Activated CD4-positive, alpha-beta T cell treated with anti-CD3 and anti-CD28 coated beads, Interleukin-2, amount 50 U/mL, for 16 hours (primary cell): ENCODE measurements around the gene ZNF714.
A peak's percentile ranks its signal among the peaks of the same experiment; 100 is the strongest.

Source experiments
- DNase-seq: peaks from one replicate; pipeline ENCODE4 v3.0.0-alpha.2; 2020

The ZNF714 gene

GRCh38 chr19:21082011-21082975 is at the start of gene ZNF714:
Gene ZNF714 (plus strand): TSS chr19:21082203. CDS start chr19:21098269, 16,066 bp downstream.
- peak; percentile 91 for DNase-seq

GRCh38 chr19:21045028-21045427 is 37.0 kb upstream of the ZNF714 start:
- no peak for DNase-seq

DNA sequence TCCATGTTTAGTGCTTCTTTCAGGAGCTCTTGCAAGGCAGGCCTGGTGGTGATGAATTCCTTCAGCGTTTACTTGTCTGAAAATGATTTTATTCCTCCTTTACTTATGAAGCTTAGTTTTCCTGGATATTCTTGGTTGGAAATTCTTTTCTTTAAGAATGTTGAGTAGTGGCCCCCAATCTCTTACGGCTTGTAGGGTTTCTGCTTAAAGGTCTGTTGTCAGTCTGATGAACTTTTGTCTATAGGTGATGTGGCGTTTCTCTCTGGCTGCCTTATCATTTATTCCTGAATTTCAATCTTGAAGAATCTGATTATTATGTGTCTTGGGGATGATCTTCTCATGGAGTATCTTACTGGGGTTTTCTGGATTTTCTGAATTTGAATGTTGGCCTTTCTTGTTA is 35.5 kb upstream of the ZNF714 start:
- DNase-seq, result no peak

GRCh38 chr19:21047716-21048115 is 34.3 kb upstream of the ZNF714 start:
- no peak for DNase-seq

DNA sequence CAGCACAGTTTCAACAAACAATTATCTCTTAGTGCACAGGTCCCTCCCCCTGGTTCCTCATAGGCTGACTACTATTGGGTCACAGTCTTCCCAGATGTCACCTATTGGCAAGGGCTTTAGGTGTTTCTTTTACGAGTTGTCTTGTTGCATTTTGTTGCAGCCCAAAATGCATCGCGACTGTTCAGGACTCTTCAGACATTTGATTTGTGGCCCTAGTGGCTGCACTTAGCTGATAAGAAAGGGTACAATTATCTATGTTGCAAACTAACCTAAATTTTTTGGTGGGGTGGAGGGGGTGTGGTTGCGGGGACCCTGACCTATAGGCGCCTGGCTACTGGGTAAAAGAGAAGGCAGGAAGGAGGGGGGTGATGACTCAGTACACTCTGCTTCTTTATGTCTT is 29.1 kb upstream of the ZNF714 start:
- no peak for DNase-seq

GRCh38 chr19:21065336-21065735 is 16.7 kb upstream of the ZNF714 start:
- DNase-seq, result no peak

- DNase-seq, result peak; percentile 34
Observed at GRCh38 chr19:21084343-21084742, 2.3 kb downstream of the ZNF714 start.

- no peak for DNase-seq
Observed at GRCh38 chr19:21087871-21088270, 5.9 kb downstream of the ZNF714 start.

GRCh38 chr19:21092109-21092508 is 10.1 kb downstream of the ZNF714 start:
- DNase-seq, result no peak

DNA sequence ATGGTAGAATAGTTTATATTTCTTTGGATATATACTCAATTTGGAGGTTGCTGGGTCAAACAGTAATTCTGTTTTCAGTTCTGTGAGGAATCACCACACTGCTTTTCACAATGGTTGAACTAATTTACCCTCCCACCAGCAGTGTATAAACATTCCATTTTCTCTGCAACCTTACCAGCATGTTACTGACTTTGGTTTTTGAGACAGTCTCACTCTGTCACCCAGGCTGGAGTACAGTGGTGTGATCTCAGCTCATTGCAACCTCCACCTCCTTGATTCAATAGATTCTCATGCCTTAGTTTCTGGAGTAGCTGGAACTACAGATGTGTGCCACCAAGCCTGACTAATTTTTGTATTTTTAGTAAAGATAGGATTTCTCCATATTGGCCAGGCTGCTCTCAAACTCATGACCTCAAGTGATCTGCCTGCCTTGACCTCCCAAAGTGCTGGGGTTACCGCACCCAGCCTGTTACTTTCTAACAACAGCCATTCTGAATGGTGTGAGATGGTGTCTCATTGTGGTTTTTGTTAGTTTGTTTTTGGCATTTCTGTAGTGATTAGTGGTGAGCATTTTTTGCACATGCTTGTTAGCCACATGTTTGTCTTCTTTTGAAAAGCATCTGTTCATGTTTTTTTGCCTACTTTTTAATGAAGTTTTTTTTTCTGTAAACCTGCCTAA is 12.5 kb downstream of the ZNF714 start:
- DNase-seq, result no peak

DNA sequence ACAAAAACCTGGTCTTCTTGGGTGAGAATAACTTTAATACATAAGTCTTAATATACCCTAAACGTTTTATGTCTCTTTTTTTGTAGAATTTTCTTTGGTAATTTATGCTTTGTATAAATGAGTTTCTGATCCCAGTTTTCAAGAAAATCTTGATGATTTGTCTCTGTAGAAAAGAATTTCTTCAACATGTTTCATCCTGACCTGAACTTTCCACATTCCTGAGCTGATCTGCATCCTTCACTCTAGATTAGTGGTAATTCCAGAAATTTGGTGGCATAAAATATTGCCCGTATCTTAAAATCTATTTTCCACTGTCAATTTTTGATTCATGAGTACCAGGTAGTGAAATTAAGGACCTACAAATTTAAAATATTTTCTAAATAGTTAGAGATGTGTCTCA is 16.3 kb downstream of the ZNF714 start:
- no peak for DNase-seq

GRCh38 chr19:21101521-21102242 is 19.7 kb downstream of the ZNF714 start:
- DNase-seq, result peak; percentile 25

DNA sequence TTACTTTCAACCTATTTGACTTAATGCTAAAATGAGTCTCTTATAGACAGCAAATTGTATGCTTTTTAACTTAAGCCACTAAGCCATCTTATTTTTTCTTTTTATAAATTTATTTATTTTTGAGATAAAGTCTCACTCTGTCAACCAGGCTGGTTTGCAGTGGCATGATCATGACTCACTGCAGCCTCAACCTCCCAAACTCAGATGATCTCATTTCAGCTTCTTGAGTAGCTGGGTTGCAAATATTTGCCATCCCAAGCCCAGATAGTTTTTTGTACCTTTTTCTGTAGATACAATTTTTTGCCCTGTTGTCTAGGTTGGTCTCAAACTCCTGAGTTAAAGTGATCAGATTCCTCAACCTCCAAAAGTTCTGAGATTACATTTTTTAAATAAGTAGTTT is 27.1 kb downstream of the ZNF714 start:
- no peak for DNase-seq

DNA sequence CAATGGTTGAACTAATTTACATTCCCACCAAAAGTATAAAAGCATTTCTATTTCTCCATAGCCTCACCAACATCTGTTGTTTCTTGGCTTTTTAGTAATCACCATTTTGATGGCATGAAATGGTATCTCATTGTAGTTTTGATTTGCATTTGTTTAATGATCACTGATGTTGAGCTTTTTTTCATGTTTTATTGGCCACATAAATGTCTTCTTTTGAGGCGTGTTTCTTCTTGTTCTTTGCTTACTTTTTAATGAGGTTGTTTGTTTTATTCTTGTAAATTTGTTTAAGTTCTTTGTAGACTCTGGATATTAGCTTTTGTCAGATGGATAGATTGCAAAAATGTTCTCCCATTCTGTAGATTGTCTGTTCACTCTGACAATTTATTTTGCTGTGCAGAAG is 28.2 kb downstream of the ZNF714 start:
- no peak for DNase-seq

DNA sequence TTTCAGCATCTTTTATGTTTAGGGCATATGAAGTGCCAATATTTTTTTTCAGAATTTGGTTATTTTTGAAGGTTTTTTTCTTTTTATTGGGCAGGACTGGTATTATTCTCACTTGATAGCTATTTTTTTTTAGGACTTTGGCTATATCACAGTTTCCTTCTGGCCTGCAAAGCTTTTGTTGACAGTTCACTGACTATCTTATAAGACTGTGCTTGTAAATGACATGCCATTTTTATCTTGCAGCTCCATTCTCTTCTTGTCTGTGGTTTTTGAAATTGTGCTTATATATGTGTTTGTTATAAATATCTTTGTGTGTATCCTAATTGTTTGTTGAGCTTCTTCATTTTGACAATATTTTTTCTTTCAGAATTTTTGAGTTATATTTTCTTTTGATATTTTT is 33.4 kb downstream of the ZNF714 start:
- DNase-seq, result no peak

DNA sequence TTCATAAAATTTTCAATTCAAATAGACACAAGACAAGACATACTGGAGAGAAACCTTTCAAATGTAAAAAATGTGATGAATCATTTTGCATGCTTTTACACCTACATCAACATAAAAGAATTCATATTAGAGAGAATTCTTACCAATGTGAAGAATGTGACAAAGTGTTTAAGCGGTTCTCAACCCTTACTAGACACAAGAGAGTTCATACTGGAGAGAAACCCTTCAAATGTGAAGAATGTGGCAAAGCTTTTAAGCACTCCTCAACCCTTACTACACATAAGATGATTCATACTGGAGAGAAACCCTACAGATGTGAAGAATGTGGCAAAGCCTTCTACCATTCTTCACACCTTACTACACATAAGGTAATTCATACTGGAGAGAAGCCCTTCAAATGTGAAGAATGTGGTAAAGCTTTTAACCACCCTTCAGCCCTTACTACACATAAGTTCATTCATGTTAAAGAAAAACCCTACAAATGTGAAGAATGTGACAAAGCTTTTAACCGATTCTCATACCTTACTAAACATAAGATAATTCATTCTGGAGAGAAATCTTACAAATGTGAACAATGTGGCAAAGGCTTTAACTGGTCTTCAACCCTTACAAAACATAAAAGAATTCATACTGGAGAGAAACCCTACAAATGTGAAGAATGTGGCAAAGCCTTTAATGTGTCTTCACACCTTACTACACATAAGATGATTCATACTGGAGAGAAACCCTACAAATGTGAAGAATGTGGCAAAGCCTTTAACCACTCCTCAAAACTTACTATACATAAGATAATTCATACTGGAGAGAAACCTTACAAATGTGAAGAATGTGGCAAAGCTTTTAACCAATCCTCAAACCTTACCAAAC is 35.3 kb downstream of the ZNF714 start:
- DNase-seq, result no peak

GRCh38 chr19:21126078-21126477 is 44.1 kb downstream of the ZNF714 start:
- no peak for DNase-seq

DNA sequence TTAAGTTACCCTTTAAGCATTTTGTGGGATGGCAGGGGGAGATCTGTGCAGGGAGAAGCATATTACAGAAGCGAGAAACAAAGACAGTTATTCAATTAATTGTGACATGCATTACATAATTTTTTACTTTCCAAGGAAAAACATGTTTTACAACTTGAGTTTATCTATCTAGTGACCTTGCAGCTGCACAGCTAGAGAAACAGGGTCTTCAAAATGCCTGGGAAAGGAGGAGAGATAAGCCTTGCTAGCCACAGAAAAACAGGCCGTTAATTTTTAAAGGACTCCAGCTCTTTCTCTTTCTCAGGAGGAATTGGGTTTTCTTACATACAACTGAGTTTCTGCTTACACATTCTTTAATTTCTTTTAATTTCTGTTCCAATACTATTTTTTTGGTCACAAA is 45.0 kb downstream of the ZNF714 start:
- no peak for DNase-seq

- DNase-seq, result no peak
Observed at GRCh38 chr19:21127898-21128297, 45.9 kb downstream of the ZNF714 start.

DNA sequence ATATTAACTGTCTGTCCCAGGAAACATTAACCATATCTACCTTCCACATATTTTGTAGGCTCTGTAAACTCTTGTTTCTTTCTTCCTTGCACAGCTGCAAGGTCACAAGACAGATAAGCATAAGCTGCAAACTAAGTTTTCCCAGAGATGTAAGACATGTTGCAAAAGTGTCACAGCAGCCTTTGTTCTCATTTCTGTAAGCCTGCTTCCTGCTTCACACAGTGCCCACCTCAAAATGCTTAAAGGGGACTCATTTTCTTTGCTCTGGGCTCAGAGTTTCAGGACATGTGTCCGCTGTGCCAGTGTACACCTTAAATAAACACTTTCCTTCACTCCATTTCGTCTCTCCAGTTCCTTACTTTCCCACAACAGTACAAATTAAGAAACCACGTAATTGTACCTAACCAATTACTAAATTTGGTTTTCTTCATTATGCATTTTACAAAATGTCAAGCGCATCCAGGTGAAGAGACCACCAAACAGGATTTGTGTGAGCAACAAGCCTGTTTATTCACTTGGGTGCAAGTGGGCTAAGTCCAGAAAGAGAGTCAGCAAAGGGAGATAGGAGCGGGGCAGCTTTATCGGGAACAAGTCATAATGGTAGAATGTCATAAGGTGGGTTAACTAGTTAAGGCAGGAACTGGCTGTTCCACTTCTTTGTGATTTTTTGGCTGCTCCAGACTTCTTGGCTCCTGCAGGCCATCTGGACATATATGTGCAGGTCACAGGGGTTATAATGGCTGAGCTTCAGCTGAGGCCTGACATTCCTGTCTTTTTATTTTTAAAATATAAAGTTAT is 47.1 kb downstream of the ZNF714 start:
- no peak for DNase-seq

DNA sequence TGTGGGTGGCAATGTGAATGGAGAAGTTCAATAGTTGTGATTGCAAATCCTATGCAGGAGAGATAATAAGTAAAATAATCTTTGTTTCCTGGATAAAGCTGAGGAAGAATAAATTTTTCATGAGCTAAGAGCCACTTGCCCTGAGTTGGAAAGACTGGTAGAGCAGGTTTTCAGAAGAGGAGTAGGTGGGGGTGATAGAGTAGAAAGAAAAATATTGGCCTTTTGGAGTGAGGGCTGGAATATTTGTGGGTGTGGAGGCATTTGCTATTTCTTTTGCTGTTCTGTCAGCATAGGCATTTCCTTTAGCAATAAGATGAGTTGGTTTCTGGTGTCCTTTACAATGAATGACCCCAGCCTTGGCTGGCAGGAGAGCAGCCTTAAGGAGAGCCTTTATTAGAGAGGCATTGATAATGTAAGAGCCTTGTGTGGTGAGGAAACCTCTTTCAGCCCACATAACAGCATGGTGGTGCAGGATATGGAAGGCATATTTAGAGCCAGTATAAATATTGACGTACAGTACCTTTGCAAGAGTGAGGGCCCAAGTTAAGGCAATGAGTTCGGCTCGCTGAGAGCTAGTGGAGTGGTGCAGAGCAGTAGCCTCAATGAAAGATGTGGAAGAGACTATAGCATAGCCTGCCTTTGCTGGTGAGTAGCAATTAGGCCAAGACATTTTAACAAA is 48.2 kb downstream of the ZNF714 start:
- no peak for DNase-seq
